NT2/D1 (cell line): Measurements from ENCODE around the gene ADA.

Experiments used
- YY1 ChIP-seq: IDR thresholded peaks from 2 replicates; pipeline ENCODE4 v1.6.1; 2011; ENCODE audit not compliant: insufficient read length, insufficient read depth
- ZNF274 ChIP-seq: IDR thresholded peaks from 2 replicates; pipeline ENCODE4 v1.6.1; 2011; ENCODE audit warnings: mild to moderate bottlenecking, low read depth, low read length

DNA sequence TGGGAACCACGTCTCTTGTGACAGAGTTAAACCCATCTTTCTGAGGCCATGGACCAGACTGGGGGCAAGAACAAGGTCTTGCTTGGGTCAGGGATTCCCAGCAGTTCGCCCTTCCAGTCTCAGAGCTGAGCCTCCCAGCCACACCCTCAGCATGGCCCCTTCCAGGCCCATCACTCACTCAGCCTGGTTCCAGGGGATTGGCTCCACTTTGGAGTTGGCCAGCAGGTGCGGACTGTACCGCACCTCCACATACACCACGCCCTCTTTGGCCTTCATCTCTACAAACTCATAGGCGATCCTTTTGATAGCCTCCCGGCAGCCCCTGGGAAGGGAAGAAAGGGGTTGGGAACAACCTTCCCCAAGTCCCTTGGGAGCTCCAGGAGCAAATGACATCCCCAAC, 25.2 kb downstream of the ADA start:
- TF ChIP-seq YY1 (no peak), ZNF274 (no peak)
